Fibroblast of lung (primary cell): ENCODE results near the gene TSPAN9. TPM values are rescaled to one million over a fixed set of nuclear protein-coding genes. Genes with fewer than 3 reads are reported as not detected.

Source experiments
- DNase-seq, 2 donors: peaks; one replicate each; pipeline versions ENCODE4 v3.0.0 to v3.0.0-alpha.2; 2010; ENCODE audit warnings: low read depth in 2 of 2
- H2AFZ ChIP-seq: 2 replicates; pipeline ENCODE4 v1.5.1; 2012; ENCODE audit warnings: low read length, control low read depth, inconsistent platforms
- H3K27ac ChIP-seq: 2 replicates; pipeline ENCODE4 v1.5.1; 2011; ENCODE audit warnings: low read length, control low read depth; ENCODE audit not compliant: insufficient read depth
- H3K27me3 ChIP-seq: 2 replicates; pipeline ENCODE4 v1.5.1; 2011; ENCODE audit warnings: mild to moderate bottlenecking, low read length; ENCODE audit not compliant: control insufficient read depth, insufficient read depth
- H3K36me3 ChIP-seq: 2 replicates; pipeline ENCODE4 v1.5.1; 2011; ENCODE audit warnings: low read length; ENCODE audit not compliant: control insufficient read depth, insufficient read depth
- H3K4me1 ChIP-seq: 2 replicates; pipeline ENCODE4 v1.5.1; 2011; ENCODE audit warnings: low read length; ENCODE audit not compliant: control insufficient read depth, insufficient read depth; ENCODE audit errors: extremely low read depth
- H3K4me2 ChIP-seq: 2 replicates; pipeline ENCODE4 v1.5.1; 2011; ENCODE audit warnings: low read length, control low read depth; ENCODE audit not compliant: insufficient read depth; ENCODE audit errors: extremely low read depth
- H3K4me3 ChIP-seq, 4 experiments: fragments of 200-600 bp in 1 of 4; sonication (generic) in 1 of 4; replicated peaks in 1 of 4; 2 replicates each; pipeline ENCODE4 v1.5.1; 2011 to 2016; ENCODE audit warnings: low read length in 4 of 4, low read depth in 3 of 4, mild to moderate bottlenecking in 3 of 4, control low read depth in 2 of 4, inconsistent platforms in 1 of 4, mixed read lengths in 1 of 4; ENCODE audit not compliant: insufficient read depth in 1 of 4; ENCODE audit errors: control extremely low read depth in 1 of 4
- H3K79me2 ChIP-seq: 2 replicates; pipeline ENCODE4 v1.5.1; 2012; ENCODE audit warnings: mild to moderate bottlenecking, low read length, inconsistent platforms; ENCODE audit not compliant: control insufficient read depth, insufficient read depth
- H3K9ac ChIP-seq: 2 replicates; pipeline ENCODE4 v1.5.1; 2011; ENCODE audit warnings: mild to moderate bottlenecking, low read length, control low read depth; ENCODE audit not compliant: insufficient read depth
- H3K9me3 ChIP-seq: 2 replicates; pipeline ENCODE4 v1.5.1; 2012; ENCODE audit warnings: low read depth, low read length; ENCODE audit not compliant: control insufficient read depth, insufficient read depth
- H4K20me1 ChIP-seq: 2 replicates; pipeline ENCODE4 v1.5.1; 2011; ENCODE audit warnings: low read length; ENCODE audit not compliant: control insufficient read depth, insufficient read depth; ENCODE audit errors: extremely low read depth
- EZH2 ChIP-seq: IDR thresholded peaks from 2 replicates; pipeline ENCODE4 v1.5.1; 2012; ENCODE audit warnings: low read length, control low read depth, mild to moderate bottlenecking; ENCODE audit errors: missing control alignments
- polyA plus RNA-seq, 2 donors: library from polyadenylated mRNA; depleted of rRNA in 1 of 2; stranded (reverse) in 1 of 2; unstranded in 1 of 2; fragments of >200 nt; gene quantifications; 2 replicates each; pipeline ENCODE4 v1.2.1, GENCODE V29; 2011 to 2012; ENCODE audit warnings: missing spikeins in 1 of 2
- total RNA-seq: library from RNA; depleted of rRNA; stranded (reverse); fragments of >200 nt; gene quantifications from 2 replicates; pipeline ENCODE4 v1.2.1, GENCODE V29; 2014
- TF ChIP-seq, protein P1 (sequence below), 2 donors: IDR thresholded peaks in 1 of 2; conservative IDR thresholded peaks in 1 of 2; 1 replicate in 1 of 2; 2 replicates in 1 of 2; pipeline ENCODE4 v1.5.1; 2011 to 2012; ENCODE audit warnings: low read length in 2 of 2, control low read depth in 1 of 2, inconsistent platforms in 1 of 2, low read depth in 1 of 2, mild to moderate bottlenecking in 1 of 2

The TSPAN9 gene
- total and polyA plus RNA-seq, 2 donors (not counting 1 experiment from before 2014, with no cell fraction given), result 31.1 to 35.2 TPM

DNA sequence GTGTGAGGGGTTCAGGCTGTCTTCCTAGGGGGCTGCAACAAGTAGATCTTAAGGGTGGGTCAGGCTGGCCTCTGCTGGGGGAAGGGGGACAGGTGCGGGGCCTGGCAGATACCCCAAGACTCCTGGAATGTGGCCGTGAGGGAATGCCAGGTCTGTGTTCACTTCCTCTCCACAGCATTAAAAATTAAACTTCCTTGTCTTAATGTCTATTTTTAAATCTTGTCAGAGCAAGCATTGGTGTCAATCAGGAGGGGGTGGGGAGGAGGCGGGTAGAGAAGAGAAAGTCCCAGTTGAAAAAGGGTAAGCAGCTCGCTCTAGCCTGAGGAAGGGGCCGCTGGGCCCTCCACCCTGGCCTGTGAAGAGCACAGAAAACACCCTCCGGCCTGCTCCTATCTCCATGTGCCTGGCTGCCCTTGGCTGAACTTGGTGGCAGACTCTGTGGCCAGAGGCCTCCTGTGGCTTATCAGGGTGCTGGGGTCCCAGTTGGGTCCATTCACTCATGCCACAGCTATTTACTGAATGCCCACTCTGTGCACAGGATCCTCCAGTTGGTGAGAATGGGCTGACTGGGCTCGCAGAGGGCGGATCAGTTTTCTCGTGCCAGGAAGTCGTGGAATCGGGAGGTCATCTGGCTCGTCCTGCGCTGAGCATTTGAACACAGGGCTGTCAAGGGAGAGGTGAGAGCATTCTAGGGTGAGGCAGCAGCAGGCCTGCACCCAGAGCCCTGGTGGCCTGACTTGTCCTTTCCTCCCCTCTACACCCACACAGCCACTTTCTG, 128.8 kb downstream of the TSPAN9 start:
- no peak overlapping the region for H3K4me2 ChIP-seq
- H2AFZ ChIP-seq, result no peak overlapping the region
- no peak for TF ChIP-seq EZH2
- TF ChIP-seq, protein P1, sequence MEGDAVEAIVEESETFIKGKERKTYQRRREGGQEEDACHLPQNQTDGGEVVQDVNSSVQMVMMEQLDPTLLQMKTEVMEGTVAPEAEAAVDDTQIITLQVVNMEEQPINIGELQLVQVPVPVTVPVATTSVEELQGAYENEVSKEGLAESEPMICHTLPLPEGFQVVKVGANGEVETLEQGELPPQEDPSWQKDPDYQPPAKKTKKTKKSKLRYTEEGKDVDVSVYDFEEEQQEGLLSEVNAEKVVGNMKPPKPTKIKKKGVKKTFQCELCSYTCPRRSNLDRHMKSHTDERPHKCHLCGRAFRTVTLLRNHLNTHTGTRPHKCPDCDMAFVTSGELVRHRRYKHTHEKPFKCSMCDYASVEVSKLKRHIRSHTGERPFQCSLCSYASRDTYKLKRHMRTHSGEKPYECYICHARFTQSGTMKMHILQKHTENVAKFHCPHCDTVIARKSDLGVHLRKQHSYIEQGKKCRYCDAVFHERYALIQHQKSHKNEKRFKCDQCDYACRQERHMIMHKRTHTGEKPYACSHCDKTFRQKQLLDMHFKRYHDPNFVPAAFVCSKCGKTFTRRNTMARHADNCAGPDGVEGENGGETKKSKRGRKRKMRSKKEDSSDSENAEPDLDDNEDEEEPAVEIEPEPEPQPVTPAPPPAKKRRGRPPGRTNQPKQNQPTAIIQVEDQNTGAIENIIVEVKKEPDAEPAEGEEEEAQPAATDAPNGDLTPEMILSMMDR (conservative IDR thresholded peaks at IDR 0.05 in 1 of 2, IDR thresholded peaks at IDR 0.05 in 1 of 2; ENCODE audit: low read depth in 1 of 2, low read length in 2 of 2), result no peak
- H3K9me3 ChIP-seq, result no peaks in the 10 kb centered on the region
- H4K20me1 ChIP-seq, result no peaks in the 10 kb centered on the region
- no peak overlapping the region for H3K9ac ChIP-seq
- no peaks in the 10 kb centered on the region for H3K79me2 ChIP-seq
- no peak overlapping the region for H3K4me3 ChIP-seq
- DNase-seq, result peak in 1 of 2 donors; percentile 32
- no peaks in the 10 kb centered on the region for H3K4me1 ChIP-seq
- H3K36me3 ChIP-seq, result no peaks in the 10 kb centered on the region
- H3K27ac ChIP-seq, result no peak overlapping the region
- H3K27me3 ChIP-seq, result peaks cover 12% of the 10 kb centered on the region

DNA sequence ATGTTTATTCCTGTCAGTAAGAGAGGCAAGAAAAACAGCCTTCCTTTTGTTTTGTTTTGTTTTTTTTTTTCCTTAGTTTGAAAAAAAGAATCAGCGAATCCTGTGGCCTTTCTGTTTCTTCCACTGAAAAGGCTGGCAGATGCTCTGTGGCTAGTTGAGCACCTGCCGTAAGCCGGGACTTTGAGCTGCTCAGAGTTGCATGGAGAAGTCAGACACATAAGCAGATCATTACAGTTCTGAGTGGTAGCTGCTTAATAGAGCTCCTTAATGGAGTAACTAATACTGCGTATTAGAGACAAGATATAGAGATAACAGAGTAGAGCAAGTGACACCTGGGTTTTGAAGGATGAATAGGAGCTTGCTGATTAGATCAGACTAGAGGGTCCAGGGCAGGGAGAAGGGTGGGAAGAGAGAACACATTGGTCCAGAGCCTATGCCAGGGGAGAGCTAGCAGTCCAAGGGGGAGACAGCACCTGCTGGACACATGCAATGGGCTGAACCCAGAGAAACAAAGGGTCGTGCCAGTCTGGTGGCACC, 129.4 kb downstream of the TSPAN9 start:
- H3K9ac ChIP-seq, result no peak overlapping the region
- H3K4me3 ChIP-seq, result no peak overlapping the region
- H3K9me3 ChIP-seq, result no peaks in the 10 kb centered on the region
- H3K27me3 ChIP-seq, result peaks cover 5% of the 10 kb centered on the region
- H2AFZ ChIP-seq, result no peak overlapping the region
- H3K4me2 ChIP-seq, result no peak overlapping the region
- no peaks in the 10 kb centered on the region for H3K4me1 ChIP-seq
- no peak for DNase-seq
- H3K36me3 ChIP-seq, result no peaks in the 10 kb centered on the region
- H3K27ac ChIP-seq, result no peak overlapping the region
- no peaks in the 10 kb centered on the region for H3K79me2 ChIP-seq
- no peaks in the 10 kb centered on the region for H4K20me1 ChIP-seq
- no peak for TF ChIP-seq EZH2
- TF ChIP-seq, protein P1 (conservative IDR thresholded peaks at IDR 0.05 in 1 of 2, IDR thresholded peaks at IDR 0.05 in 1 of 2; ENCODE audit: low read depth in 1 of 2, low read length in 2 of 2), result no peak

DNA sequence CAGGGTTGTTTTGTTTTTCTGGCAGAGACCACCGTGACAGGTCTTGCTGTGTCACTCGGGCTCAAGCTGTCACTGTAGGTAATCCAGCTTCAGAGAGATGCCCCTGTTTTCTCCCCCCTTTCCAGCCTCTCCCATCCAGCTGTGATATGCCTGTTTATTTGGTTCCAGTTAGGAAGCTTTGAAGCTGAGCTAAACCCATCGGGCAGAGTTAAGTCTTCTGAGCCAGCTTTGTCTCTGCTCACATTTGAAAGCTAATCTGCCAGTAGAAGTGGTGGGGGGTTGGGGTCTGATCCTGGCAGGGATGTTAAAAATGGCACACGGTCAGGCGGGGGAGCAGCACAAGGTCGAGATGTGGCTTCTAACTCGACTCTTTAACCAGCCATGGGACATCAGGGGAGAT, 130.0 kb downstream of the TSPAN9 start:
- Histone ChIP-seq H3K9me3 (no peaks in the 10 kb centered on the region), H3K27ac (no peak overlapping the region), H3K27me3 (no peaks in the 10 kb centered on the region), H3K79me2 (no peaks in the 10 kb centered on the region), H3K9ac (no peak overlapping the region), H3K4me2 (no peak overlapping the region), H4K20me1 (no peaks in the 10 kb centered on the region), H3K4me1 (no peaks in the 10 kb centered on the region), H3K4me3 (no peak overlapping the region), H2AFZ (no peak overlapping the region), H3K36me3 (no peaks in the 10 kb centered on the region)
- no peak for DNase-seq
- TF ChIP-seq, protein P1 (conservative IDR thresholded peaks at IDR 0.05 in 1 of 2, IDR thresholded peaks at IDR 0.05 in 1 of 2; ENCODE audit: low read depth in 1 of 2, low read length in 2 of 2), result no peak
- no peak for TF ChIP-seq EZH2
